ENCODE measurements around the gene TLCD5.

TLCD5 gene

DNA sequence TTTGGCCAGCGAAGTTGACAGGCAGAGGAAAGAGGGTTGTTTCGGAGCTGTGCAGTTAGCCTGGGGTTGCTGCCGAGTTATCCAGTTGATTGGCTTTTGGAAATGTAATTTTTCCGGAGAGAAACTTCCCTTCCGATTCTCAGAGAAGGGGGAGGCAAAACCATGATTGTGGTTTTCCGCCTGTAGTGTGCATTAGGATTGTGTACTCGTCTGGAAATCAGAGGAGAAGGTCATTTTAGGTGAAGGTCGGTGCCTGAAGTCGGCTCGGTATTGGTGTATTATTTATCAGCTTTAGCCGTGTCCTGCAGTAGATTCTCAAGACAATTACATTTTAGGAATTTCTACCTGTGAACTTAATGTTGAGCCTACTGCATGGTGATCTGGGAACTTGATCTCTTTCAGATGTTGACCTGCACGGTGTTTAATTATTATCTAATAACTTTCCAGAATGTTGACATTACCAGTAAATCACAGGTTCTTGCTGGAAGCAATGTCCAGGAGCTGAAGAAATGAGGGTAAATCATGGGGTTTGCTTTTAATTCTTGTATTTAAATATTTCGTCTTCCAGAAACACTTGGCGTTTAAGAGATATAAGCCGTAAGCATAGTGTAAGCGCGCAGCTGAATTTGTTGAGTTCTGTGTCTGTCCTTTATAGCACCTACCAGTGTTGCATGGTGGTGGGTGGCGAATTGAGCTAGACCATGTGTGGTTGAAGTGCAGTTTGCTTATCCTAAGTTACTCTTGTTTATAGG is 12.4 kb downstream of the TLCD5 start:
- TF ChIP-seq TAF1 (IDR thresholded peaks at IDR 0.05; ENCODE audit: low read depth) (no peak), EGR1 (IDR thresholded peaks at IDR 0.05) (no peak), TCF12 (IDR thresholded peaks at IDR 0.05; ENCODE audit: low read depth) (no peak), CEBPB (IDR thresholded peaks at IDR 0.05) (no peak), FOXM1 (IDR thresholded peaks at IDR 0.05; ENCODE audit: borderline replicate concordance, low read depth) (no peak)
- TF ChIP-seq, protein P1, sequence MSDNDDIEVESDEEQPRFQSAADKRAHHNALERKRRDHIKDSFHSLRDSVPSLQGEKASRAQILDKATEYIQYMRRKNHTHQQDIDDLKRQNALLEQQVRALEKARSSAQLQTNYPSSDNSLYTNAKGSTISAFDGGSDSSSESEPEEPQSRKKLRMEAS (IDR thresholded peaks at IDR 0.05) = no peak

DNA sequence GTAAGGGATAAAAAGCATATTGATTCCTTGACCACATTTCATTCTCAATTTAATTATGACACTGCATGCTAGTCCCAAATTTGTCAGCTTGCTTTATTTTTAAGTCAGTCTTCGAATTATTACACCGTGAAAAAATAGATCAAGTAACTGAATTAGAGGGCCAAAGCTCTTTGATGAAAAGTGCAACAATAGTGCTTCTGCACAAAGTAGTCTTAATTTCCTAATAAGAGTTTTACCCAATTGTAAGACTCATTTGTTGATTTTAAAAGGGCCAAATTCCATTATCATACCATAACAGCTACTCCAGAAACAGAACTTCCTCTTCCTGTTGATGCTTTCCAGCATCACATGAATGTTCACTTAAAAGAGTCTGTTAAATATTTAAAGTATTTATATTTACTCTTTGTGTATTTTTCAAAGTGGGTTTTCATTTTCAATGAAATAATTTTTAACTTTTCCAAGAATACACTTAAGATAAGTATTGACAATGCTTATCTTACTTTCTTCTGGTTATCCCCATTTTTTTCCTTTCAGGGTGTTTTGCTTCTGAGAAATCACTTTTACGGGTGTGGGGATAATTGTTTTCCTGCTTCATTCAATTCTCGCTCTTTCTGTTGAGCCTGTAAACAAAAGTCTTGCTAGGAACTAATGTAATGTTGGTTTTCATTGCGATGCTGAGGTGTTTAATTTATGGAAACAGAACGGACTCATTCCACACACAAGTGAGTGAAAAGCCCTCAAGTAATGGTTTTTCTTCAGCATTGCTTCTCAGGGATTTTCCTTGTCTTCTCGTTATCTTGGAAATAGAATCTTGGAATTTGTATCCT is 13.2 kb downstream of the TLCD5 start:
- TF ChIP-seq, protein P1 (IDR thresholded peaks at IDR 0.05) = no peak
- TF ChIP-seq RAD21 (IDR thresholded peaks at IDR 0.05; ENCODE audit: low read depth) (no peak), YY1 (IDR thresholded peaks at IDR 0.05; ENCODE audit: low read depth) (no peak), FOXM1 (IDR thresholded peaks at IDR 0.05; ENCODE audit: borderline replicate concordance, low read depth) (no peak), TCF12 (IDR thresholded peaks at IDR 0.05; ENCODE audit: low read depth) (no peak), NFIC (IDR thresholded peaks at IDR 0.05) (no peak), EP300 (IDR thresholded peaks at IDR 0.05; ENCODE audit: borderline replicate concordance) (no peak), EGR1 (IDR thresholded peaks at IDR 0.05) (no peak), ZBTB7A (IDR thresholded peaks at IDR 0.05; ENCODE audit: low read depth) (no peak), TEAD4 (IDR thresholded peaks at IDR 0.05) (no peak), TAF1 (IDR thresholded peaks at IDR 0.05; ENCODE audit: low read depth) (no peak), CEBPB (IDR thresholded peaks at IDR 0.05) (no peak), CREB1 (IDR thresholded peaks at IDR 0.05; ENCODE audit: low read depth) (no peak)
- TF ChIP-seq, protein P2, sequence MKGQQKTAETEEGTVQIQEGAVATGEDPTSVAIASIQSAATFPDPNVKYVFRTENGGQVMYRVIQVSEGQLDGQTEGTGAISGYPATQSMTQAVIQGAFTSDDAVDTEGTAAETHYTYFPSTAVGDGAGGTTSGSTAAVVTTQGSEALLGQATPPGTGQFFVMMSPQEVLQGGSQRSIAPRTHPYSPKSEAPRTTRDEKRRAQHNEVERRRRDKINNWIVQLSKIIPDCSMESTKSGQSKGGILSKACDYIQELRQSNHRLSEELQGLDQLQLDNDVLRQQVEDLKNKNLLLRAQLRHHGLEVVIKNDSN (IDR thresholded peaks at IDR 0.05) = no peak
- TF ChIP-seq, protein P3, sequence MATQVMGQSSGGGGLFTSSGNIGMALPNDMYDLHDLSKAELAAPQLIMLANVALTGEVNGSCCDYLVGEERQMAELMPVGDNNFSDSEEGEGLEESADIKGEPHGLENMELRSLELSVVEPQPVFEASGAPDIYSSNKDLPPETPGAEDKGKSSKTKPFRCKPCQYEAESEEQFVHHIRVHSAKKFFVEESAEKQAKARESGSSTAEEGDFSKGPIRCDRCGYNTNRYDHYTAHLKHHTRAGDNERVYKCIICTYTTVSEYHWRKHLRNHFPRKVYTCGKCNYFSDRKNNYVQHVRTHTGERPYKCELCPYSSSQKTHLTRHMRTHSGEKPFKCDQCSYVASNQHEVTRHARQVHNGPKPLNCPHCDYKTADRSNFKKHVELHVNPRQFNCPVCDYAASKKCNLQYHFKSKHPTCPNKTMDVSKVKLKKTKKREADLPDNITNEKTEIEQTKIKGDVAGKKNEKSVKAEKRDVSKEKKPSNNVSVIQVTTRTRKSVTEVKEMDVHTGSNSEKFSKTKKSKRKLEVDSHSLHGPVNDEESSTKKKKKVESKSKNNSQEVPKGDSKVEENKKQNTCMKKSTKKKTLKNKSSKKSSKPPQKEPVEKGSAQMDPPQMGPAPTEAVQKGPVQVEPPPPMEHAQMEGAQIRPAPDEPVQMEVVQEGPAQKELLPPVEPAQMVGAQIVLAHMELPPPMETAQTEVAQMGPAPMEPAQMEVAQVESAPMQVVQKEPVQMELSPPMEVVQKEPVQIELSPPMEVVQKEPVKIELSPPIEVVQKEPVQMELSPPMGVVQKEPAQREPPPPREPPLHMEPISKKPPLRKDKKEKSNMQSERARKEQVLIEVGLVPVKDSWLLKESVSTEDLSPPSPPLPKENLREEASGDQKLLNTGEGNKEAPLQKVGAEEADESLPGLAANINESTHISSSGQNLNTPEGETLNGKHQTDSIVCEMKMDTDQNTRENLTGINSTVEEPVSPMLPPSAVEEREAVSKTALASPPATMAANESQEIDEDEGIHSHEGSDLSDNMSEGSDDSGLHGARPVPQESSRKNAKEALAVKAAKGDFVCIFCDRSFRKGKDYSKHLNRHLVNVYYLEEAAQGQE (IDR thresholded peaks at IDR 0.05; ENCODE audit: low read depth) = no peak

DNA sequence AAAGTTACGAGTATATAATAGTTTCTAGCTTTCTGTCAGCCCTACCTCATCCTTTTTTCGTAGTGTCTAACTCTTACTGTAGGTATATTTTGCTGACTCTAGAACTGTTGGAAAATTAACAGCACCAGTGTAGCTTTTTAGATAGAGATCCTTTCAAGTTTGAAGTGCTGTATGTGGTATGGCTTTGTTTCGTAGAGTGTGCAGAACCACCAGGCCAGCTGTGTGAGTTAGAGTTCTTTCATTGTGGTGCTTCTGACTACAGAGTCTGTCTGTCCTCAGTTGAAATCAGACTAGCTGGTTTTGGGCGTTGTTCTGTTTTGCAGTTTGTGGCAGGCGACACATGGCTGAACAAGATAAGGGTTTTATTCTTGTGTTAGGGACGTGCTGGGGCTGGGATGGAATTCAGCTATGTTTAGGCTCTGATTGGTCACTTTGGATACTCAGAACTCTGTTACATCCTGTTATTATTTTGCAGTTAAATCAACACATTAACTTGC is 14.3 kb downstream of the TLCD5 start:
- TF ChIP-seq EGR1 (IDR thresholded peaks at IDR 0.05) (no peak), YY1 (IDR thresholded peaks at IDR 0.05; ENCODE audit: low read depth) (no peak), FOXM1 (IDR thresholded peaks at IDR 0.05; ENCODE audit: borderline replicate concordance, low read depth) (no peak), NFIC (IDR thresholded peaks at IDR 0.05) (no peak), CREB1 (IDR thresholded peaks at IDR 0.05; ENCODE audit: low read depth) (no peak), TEAD4 (IDR thresholded peaks at IDR 0.05) (no peak), TCF12 (IDR thresholded peaks at IDR 0.05; ENCODE audit: low read depth) (no peak), EP300 (IDR thresholded peaks at IDR 0.05; ENCODE audit: borderline replicate concordance) (no peak), ZBTB7A (IDR thresholded peaks at IDR 0.05; ENCODE audit: low read depth) (no peak), CEBPB (IDR thresholded peaks at IDR 0.05) (no peak), RAD21 (IDR thresholded peaks at IDR 0.05; ENCODE audit: low read depth) (no peak), TAF1 (IDR thresholded peaks at IDR 0.05; ENCODE audit: low read depth) (no peak)
- TF ChIP-seq, protein P3 (IDR thresholded peaks at IDR 0.05; ENCODE audit: low read depth) = no peak
- TF ChIP-seq, protein P2 (IDR thresholded peaks at IDR 0.05) = no peak
- TF ChIP-seq, protein P1 (IDR thresholded peaks at IDR 0.05) = no peak

DNA sequence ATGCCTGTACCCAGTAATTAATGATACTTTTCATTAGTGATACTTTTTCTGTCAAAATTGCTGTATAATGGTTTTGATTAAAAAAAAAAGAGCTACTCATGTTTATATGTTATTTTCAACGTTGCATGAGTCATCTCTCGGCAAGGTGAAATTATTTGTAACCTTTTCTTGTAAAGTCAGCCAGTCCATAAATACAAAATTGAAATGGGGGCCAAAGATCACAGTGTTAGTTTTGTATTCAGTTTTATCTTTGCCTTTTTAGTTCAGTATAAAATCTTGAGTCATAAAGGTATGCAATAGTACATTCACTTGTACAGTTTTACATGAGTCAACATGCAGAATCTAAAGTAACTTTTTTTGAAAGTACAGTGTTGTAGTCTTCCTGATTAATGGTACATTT is 15.4 kb downstream of the TLCD5 start:
- TF ChIP-seq TCF12 (IDR thresholded peaks at IDR 0.05; ENCODE audit: low read depth) = no peak
- TF ChIP-seq YY1 (IDR thresholded peaks at IDR 0.05; ENCODE audit: low read depth) = no peak
- TF ChIP-seq EP300 (IDR thresholded peaks at IDR 0.05; ENCODE audit: borderline replicate concordance) = no peak
- TF ChIP-seq TAF1 (IDR thresholded peaks at IDR 0.05; ENCODE audit: low read depth) = no peak
- TF ChIP-seq, protein P2 (IDR thresholded peaks at IDR 0.05) = no peak
- TF ChIP-seq RAD21 (IDR thresholded peaks at IDR 0.05; ENCODE audit: low read depth) = no peak
- TF ChIP-seq EGR1 (IDR thresholded peaks at IDR 0.05) = no peak

All from Ishikawa (cell line).